HG03558 (cell line): ENCODE data around the gene JPT2.
"Not testable (repeated sequence)": the region's sequence is repeated elsewhere in the genome, so short reads cannot be mapped to it uniquely, and the experiment has no call there.

Source experiments
- ATAC-seq: cut with Tn5 transposase; IDR thresholded peaks from one replicate; pipeline ENCODE4 v1.9.1; 2021; ENCODE audit warnings: moderate number of reproducible peaks; ENCODE audit not compliant: unreplicated experiment; ENCODE audit errors: extremely low read depth

JPT2 gene

DNA sequence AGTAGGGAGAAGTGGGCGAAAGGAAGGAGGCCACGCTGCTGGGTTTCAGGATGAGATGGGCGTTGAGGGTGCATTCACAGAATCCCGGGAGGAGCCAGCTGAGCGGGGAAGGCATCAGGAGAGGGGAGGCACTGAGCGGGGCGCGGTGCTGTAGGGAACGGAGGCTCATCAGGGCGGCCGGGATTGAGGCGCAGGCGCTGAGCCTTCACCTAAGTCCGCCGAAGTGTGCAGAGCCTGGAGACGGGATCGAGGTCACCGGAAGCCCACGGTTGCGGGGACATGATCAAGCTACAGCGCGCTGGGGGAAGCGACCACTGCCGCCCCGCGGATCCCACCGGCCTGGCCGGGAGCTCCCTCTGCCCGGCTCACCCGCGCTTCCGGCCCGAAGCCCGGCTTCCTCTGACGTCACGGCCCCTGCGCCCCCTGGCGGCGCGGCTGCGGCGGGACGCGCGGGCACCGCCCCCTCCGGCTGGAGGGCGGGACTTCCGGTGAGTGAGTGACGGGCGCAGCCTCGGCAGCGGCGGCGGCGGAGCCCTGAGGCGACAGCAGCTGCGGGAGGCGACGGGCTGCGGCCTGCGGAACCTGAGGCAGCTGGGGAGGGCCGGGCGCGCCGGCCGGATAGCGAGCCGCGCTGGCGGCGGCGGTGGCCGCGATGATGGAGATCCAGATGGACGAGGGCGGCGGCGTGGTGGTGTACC lies 27.8 kb downstream of the JPT2 start, which contains the start of gene MAPK8IP3:
TSS of gene MAPK8IP3 (plus strand) at position 508 of the 698 bp plus-strand sequence. CDS start at position 653, 145 bp downstream.
- peak; percentile 66 for ATAC-seq

DNA sequence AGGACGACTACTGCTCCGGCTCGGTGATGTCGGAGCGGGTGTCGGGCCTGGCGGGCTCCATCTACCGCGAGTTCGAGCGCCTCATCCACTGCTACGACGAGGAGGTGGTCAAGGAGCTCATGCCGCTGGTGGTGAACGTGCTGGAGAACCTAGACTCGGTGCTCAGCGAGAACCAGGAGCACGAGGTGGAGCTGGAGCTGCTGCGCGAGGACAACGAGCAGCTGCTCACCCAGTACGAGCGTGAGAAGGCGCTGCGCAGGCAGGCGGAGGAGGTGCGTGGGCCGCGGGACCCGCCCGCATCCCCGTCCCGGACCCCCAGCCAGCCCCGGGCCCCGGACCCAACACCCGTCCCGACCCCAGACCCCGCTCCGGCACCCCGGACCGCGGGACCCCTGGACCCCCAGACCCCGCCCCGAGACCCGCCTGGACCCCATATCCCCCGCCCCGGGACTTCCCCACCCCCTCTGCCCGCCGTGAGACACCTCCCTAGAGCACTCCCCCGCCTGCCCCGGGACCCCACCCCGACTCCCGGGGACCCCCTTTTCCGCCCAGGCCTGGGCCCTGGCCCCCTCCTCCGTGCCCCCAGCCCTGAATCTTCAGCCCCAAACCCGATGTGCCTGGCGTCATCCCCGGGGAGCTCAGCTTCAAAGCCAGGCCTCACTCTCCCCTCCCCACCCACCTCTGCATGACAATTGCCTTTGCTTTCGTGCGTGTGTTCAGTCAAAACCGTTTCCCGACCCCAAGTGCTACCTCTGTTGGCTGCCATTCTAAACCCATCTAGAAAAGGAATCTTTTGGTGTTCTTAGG lies 28.5 kb downstream of the JPT2 start:
- no peak for ATAC-seq

DNA sequence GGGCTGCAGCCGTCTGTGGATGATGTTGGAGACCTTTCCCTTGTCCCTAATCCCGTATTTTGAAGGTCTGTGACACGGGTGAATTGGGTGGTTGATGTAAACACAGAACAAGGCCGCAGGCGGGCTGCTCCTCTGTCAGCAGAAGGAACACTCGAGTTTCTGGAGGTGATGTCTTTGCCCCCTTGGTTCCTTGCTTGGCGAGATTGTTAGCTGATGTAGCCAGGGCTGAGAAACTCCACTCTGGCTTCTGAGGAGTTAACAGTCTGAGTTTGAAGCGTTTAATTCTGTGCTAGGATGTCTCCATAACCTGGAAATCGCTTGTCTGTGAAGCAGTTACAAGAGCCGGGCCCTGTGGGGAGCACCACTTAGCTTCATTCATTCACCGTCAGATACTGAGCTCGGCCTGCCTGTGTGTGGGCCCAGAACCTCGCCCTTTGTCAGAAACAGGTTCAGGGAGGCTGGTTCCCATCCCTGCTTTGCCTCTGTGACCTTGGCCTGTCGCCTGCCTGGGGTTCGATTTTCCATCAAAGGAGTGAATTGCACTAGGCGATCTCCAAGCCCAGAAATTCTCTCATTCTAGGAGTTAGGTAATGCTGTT lies 29.2 kb downstream of the JPT2 start:
- no peak for ATAC-seq

DNA sequence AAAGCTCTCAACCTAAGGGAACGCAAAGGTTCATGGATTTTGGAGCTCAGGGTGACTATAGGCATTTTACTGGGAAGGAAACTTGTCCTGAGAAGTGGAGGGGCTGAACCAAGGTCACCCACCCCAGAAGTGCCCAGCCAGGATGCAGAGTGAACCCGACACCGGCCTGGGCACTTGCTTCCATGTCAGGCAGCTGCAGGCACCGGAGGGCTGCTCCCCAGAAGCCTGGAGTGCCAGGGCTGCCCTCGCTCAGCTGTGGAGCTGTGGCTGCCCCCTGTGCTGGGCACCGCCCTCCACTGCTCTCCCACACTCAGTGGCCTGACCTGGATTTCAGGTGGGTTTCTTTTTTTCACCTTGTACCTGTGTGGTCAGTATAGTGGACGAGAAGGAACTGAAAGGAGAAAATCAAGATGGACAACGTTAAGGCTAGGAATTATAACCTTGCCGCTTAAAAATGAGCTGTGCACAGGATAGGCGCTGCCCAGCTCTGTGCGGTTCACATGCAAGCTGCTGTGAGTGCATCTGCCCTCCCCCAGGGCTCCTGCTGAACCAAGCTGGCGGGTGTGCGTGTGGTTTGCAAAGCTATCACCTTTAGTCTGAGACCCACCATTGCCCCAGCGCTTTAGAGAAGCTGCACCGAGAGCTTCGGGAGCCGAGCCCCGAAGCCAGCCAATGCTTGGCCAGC lies 30.1 kb downstream of the JPT2 start:
- ATAC-seq = no peak

DNA sequence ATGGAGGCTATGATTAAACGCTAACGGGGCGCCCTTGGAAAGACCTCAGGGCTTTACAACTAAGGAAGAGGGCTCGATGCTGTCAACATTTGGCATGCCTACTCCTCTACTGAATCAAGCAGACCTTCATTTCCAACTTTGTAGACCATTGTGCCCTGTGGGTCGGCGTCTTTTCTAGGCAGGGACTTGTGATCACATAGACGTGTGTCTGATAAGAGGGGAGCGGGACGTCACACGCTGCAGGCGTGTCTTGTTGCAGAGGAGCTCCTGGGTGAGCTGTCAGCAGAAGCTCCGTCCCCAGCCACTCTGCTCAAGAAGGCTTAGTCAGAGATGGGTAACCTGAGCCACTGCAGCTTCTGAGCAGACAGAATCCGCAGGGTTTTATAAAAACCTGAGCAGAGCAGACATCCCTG lies 30.7 kb downstream of the JPT2 start:
- no peak for ATAC-seq

DNA sequence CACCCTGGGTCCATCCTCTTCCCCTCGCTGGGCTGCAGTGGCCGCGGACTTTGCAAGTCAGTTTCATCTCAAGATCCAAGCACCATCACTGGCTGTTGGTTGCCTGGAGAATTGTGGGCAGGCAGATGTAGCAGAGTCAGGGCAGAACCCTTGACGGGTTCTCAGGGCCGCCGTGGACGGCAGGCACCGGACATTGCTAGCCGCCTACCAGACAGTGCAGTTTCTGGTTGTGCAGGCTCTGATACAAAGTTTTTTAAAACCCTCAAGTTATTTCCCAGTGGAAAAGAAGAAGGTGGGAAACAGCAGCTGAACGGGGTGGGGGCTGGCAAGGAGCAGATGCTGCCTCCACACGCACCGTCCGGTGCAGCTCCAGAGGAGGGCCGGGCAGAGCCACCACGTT lies 31.3 kb downstream of the JPT2 start:
- ATAC-seq = no peak

DNA sequence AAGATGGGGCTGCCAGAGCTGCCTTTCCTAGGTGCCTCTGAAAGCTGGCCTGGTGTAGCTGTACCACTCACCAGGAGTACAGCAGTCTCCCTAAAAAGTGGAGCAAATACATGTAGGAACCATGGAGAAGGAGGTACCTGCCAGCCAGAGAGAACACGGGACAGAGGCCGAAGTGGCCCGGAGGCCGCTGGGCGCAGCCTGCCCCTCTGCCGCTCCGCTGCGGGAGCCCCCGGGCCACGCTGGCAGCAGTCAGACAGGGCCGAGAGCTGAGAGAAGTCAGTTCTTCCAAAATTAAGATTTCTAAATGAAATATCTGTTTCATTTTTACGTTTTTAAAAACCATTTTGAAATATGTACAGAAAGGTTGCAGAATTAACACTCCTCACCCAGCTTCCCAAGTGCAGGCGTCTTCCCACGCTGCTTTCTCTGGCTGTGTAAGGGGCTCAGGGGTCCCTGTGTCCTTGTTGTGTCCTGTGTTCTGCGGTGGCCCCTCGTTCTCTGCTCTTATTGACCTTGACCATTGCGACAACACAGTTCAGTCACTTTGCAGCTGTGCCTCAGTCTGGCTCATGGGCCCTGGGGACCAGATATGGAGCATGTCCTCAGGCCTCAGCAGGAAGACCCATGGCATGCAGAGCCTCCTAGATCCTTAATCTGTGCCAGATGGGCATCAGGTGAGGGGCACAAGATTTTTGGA lies 32.9 kb downstream of the JPT2 start:
- no peak for ATAC-seq

DNA sequence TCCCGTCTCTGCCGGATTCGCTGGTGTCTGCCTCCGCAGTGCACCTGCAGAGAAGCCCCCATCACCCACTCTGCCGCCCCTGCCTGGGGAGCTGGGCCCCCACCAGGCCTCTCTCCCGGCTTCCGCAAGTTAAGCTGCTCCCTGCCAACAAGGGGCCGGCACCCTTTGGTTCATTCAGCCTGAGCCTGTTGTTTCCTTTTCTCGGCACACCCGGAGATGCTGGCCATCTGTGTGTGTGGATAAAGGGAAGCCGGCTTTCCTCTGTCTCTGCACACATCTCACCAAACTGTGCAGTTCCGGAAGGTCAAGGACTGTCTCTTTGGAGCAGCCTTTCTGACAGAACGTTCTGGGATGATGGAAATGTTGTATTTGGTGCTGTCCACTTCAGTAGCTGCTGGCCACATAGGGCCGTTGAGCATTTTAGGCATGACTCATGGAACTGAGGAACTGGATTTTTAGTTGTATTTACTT lies 34.7 kb downstream of the JPT2 start:
- no peak for ATAC-seq

DNA sequence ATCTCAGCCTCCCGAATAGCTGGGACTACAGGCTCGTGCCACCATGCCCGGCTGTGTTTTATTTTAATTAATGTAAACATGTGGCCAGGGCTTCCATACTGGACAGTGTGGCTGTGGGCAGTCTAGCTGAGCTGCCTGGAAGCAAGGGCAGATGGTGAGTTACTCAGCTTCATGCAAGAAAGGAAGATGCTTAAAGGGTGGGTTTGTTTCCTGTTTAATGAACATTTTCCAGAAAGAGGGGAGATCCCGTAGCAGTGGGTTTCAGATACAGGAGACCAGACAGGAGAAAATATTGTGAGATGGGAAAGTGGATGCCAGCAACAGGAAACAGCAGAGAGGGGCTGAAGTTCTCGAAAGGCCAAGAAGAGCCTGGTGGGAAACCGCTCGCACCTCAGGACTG lies 35.3 kb downstream of the JPT2 start:
- ATAC-seq = no peak

DNA sequence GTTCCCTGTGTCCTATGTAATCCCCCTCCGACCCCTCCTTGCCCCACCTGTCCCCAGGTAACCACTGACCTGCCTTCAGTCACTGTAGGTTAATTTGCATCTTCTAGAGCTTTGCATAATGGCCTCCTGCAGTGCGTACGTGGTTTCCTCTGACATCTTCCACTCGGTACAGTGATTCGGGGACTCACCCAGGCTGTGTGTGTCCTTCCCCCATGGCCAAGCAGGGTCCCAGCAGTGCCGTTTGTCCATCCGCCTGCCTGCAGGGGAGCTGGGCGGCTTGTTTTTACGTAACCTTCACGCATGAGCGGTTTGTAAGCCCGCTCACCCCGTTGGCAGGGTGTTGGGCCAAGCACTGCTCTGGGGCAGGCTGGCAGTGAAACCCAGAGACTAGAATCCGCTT lies 35.9 kb downstream of the JPT2 start:
- ATAC-seq = no peak

DNA sequence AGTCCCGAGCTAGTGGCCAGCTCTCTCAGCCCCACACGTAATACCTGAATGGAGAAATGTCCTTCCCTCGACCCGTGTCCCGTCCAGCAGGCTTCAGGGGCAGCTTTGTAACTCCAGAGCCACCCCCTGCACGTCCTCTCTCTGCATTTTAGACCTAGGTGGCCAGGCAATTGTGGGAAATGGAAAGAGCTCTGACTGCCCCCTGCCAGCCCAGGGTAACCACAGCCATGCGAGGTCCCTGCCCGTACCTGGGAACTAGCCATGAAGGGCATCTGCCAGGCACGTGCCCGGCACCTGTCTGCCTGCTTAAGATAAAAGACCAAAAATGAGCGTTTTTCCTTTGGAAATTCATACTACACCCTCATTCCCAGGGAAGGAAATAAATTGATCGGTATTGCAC lies 37.1 kb downstream of the JPT2 start:
- no peak for ATAC-seq

DNA sequence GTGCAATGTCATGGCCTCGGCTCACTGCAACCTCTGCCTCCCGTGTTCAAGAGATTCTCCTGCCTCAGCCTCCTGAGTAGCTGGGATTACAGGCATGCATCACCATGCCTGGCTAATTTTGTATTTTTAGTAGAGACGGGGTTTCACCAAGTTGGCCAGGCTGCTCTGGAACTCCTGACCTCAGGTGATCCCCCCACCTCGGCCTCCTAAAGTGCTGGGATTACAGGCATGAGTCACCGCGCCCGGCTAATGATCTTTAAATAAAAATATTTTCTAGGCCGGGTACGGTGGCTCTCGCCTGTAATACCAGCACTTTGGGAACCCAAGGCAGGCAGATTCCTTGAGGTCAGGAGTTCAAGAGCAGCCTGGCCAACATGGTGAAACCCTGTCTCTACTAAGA lies 40.2 kb downstream of the JPT2 start:
- not testable (repeated sequence) for ATAC-seq

DNA sequence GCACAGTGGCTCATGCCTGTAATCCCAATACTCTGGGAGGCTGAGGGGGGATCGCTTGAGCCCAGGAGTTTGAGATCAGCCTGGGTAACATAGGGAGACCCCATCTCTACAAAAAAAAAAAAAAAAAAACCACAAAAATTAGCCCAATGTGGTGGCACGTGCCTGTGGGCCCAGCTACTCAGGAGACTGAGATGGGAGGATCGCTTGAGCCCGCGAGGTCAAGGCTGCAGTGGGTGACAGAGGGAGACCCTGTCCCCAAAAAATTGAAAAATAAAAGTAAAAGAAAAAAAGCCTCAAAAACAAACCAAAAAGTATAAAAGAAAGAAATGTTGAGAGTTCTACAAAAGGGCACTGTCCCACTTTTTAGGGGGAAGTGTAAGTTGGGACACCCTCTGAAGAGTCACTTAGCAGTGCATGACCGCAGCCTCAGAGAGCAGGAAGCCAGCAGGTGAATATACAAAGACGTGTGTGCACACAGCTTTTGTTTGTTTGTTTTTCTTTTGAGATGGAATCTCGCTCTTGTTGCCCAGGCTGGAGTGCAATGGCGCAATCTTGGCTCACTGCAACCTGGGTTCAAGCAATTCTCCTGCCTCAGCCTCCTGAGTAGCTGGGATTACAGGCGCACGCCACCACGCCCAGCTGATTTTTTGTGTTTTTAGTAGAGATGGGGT lies 41.6 kb downstream of the JPT2 start:
- ATAC-seq = not testable (repeated sequence)

DNA sequence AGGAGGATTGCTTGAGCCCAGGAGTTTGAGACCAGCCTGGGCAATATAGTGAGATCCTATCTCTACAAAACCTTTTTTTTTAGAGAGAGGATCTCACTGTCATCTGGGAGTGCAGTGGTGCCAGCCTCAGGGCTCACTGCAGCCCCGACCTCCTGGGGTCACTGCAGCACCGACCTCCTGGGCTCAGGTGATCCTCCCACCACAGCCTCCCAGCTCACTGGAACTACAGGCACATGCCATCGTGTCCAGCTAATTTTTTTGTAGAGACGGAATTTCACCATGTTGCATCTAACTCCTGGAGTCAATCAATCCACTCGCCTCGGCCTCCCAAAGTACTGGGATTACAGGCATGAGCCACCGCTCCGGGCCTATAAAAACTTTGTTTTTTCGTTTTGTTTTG lies 43.3 kb downstream of the JPT2 start:
- ATAC-seq = no peak

DNA sequence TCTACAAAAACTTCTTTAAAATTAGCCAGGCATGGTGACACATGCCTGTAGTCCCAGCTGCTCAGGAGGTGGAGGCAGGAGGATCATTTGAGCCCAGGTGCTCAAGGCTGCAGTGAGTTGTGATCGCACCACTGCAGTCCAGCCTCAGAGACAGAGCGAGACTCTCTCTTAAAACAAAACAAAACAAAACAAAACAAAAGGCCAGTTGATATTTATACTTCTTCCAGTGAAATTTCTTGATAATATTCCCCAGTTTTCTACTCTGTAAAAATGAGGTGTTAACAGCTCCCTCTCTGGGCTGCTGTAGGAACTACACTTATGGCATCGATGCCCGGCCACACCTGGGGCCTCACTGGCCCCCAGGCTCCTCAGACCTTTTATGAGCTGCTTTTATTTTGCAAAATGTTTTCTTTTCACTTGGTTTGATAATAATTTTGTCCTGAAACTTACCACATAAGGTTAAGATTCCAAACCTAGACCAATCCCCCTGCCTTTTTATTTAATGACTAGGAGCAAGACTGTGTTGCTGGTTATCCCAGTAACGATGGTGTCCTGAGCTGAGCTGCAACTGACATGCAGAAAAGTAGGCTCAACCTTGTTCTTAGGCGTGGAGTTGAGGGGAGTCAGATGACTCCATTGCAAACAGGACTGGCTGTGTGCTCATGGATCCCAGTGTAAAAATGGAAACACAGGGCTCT lies 45.5 kb downstream of the JPT2 start:
- ATAC-seq = no peak

DNA sequence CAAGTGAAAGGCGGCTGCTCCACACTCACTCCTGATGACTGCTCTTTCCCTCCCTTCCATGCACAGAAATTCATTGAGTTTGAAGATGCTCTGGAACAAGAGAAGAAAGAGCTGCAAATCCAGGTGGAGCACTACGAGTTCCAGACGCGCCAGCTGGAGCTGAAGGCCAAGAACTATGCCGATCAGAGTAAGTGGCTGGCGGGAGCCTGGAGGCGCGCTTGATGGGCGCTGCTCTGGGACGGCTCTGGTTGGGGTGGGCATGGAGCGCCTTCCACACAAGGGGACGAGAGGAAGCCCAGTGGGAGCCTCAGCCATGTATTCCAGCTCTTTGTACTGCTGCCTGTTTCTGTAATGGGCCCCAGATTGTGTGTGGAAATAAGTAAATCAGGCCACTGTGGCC lies 46.4 kb downstream of the JPT2 start:
- no peak for ATAC-seq

DNA sequence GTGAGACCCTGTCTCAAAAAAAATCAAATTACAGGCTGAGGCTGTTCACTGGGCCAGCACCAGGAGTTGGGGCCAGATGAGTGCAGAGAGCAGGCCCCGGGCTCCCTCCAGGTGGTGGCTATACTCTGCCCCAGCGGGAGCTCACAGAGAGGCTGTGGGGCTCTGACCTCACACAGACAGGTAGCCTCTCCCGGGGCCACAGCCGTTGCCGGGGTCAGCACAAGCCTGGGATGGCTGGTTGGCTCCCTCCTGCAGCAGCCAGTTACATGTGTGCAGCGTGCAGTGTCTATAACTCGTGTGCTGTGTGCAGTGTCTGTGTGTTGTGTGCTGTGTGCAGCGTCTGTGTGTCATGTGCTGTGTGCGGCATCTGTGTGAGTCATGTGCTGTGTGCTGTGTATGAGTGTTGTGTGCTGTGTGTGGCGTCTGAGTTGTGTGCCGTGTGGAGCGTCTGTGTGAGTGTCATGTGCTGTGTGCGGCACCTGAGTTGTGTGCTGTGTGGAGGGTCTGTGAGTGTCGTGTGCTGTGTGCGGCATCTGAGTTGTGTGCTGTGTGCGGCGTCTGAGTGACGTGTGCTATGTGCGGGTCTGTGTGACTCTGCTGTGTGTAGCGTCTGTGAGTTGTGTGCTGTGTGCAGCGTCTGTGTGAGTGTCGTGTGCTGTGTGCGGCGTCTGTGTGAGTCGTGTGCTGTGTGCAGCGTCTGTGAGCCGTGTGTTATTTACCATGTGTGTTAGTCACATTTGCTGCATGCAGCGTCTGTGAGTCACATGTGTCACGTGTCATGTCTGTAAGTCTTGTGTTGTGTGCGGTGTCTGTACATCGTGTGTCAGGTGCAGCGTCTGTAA lies 48.8 kb downstream of the JPT2 start:
- ATAC-seq = no peak
